Testis (tissue), 2 donors: ENCODE data around the gene OSBPL8.

Source experiments
- POLR2A ChIP-seq: fragments of 450-650 bp; IDR thresholded peaks from one replicate; pipeline ENCODE4 v1.6.1; 2017; ENCODE audit warnings: antibody characterized with exemption, mild to moderate bottlenecking, moderate library complexity
- TF ChIP-seq, protein P1 (sequence below), 3 experiments: fragments of 450-650 bp in 2 of 3; fragments of 200-600 bp in 1 of 3; sonication (generic) in 1 of 3; IDR thresholded peaks; one replicate each; pipeline ENCODE4 v1.5.1; 2016 to 2019; ENCODE audit warnings: antibody characterized with exemption in 3 of 3, mild to moderate bottlenecking in 2 of 3, moderate library complexity in 1 of 3

DNA sequence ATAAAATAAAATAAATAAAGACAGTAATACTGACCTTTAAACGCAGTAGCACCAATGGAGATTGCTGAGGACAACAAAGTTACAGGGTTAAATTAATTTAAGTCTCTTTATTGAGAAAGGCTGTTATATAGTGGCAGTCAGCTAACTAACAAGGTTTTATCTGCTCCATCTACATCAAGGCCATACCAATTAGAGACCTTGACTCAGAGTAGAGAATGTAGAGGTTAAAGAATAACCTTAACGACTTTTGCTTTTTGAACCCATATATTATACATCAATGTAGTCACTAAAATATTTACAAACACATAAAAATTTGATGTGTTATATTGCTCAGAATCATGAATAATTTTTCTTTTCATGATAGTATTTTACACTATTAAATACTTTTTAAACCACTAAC is 21.6 kb downstream of the OSBPL8 start:
- TF ChIP-seq, protein P1, sequence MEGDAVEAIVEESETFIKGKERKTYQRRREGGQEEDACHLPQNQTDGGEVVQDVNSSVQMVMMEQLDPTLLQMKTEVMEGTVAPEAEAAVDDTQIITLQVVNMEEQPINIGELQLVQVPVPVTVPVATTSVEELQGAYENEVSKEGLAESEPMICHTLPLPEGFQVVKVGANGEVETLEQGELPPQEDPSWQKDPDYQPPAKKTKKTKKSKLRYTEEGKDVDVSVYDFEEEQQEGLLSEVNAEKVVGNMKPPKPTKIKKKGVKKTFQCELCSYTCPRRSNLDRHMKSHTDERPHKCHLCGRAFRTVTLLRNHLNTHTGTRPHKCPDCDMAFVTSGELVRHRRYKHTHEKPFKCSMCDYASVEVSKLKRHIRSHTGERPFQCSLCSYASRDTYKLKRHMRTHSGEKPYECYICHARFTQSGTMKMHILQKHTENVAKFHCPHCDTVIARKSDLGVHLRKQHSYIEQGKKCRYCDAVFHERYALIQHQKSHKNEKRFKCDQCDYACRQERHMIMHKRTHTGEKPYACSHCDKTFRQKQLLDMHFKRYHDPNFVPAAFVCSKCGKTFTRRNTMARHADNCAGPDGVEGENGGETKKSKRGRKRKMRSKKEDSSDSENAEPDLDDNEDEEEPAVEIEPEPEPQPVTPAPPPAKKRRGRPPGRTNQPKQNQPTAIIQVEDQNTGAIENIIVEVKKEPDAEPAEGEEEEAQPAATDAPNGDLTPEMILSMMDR (IDR thresholded peaks at IDR 0.05) = no peak
- TF ChIP-seq POLR2A = no peak
